ENCODE results near the gene TNRC18. TPM values are rescaled to one million over a fixed set of nuclear protein-coding genes. Genes with fewer than 3 reads are reported as not detected.
"Not testable (repeated sequence)": the region's sequence is repeated elsewhere in the genome, so short reads cannot be mapped to it uniquely, and the experiment has no call there.

TNRC18 gene
- total and polyA plus RNA-seq, 4 experiments from 2014 or later = 0.11 to 48.9 (median 24.5) TPM

- no peaks in the 10 kb centered on the region for H3K27me3 ChIP-seq (ENCODE audit: insufficient read depth, low read length)
- H3K9me3 Mint-ChIP-seq = peaks cover 0 to 2% (median 0%) of the 10 kb centered on the region in 8 donors
- no peak for DNase-seq
- no peak overlapping the region for H3K27ac Mint-ChIP-seq
- intact Hi-C loops (cut with micrococcal nuclease) = no loop called here
- H3K4me3 ChIP-seq (ENCODE audit: low read length in 2 of 2) = no peak overlapping the region
- no peaks in the 10 kb centered on the region for H3K4me1 Mint-ChIP-seq
- no peaks in the 10 kb centered on the region for H3K9me3 ChIP-seq (ENCODE audit: control insufficient read depth in 1 of 2, low read length in 2 of 2)
- POLR2A ChIA-PET (ENCODE audit: partially characterized antibody) = no interaction called here
- no peak overlapping the region for H3K4me3 Mint-ChIP-seq
- no peaks in the 10 kb centered on the region for H3K4me1 ChIP-seq (ENCODE audit: insufficient read depth, low read length)
- no peaks in the 10 kb centered on the region for H3K36me3 Mint-ChIP-seq
- no peak overlapping the region for H3K27ac ChIP-seq (ENCODE audit: low read depth, low read length)
- peaks cover 5 to 11% of the 10 kb centered on the region in 2 donors for H3K27me3 Mint-ChIP-seq
- CTCF ChIA-PET (ENCODE audit: partially characterized antibody) = interaction anchor here (0.9 kb wide), 1 partner anchor 25 kb away, joined by 3 read pairs; no protein-coding TSS in a partner anchor
- no peaks in the 10 kb centered on the region for H3K36me3 ChIP-seq (ENCODE audit: insufficient read depth, low read length)
Measured at GRCh38 chr7:5265320-5266190, 158.1 kb downstream of the TNRC18 start.

GRCh38 chr7:5263066-5263465 is 160.6 kb downstream of the TNRC18 start:
- H3K4me1 ChIP-seq (ENCODE audit: insufficient read depth, low read length); H3K27ac Mint-ChIP-seq; H3K4me3 Mint-ChIP-seq; intact Hi-C loops (cut with micrococcal nuclease); H3K27me3 Mint-ChIP-seq; H3K9me3 ChIP-seq (ENCODE audit: control insufficient read depth in 1 of 2, low read length in 2 of 2); POLR2A ChIA-PET (ENCODE audit: partially characterized antibody); H3K27me3 ChIP-seq (ENCODE audit: insufficient read depth, low read length); DNase-seq; H3K9me3 Mint-ChIP-seq; CTCF ChIA-PET (ENCODE audit: partially characterized antibody); H3K36me3 ChIP-seq (ENCODE audit: insufficient read depth, low read length); H3K4me1 Mint-ChIP-seq; H3K36me3 Mint-ChIP-seq; H3K27ac ChIP-seq (ENCODE audit: low read depth, low read length); H3K4me3 ChIP-seq (ENCODE audit: low read length in 2 of 2): not testable (repeated sequence)

DNA sequence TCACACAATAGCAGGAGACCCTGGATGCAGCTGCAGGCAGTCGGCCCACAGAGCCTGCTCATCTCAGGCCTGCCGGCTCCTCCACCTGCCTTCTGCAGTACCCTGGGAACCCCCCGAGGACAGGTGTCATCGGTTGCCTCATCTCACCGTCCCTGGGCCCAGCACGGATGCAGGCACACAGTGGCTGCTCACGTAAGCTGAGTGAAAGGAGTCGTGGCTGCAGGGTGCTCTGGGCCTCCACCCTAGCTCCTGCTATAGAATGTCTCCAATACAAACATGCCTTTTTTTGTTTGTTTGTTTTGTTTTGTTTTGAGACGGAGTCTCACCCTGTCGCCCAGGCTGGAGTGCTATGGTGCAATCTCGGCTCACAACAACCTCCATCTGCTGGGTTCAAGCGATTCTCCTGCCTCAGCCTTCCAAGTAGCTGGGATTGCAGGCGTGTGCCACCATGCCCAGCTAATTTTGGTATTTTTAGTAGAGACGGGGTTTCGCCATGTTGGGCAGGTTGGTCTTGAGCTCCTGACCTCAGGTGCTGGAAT is 163.0 kb downstream of the TNRC18 start:
- H3K4me3 ChIP-seq (ENCODE audit: low read length in 2 of 2); H3K27ac ChIP-seq (ENCODE audit: low read depth, low read length); H3K9me3 ChIP-seq (ENCODE audit: control insufficient read depth in 1 of 2, low read length in 2 of 2); H3K27me3 Mint-ChIP-seq; H3K36me3 Mint-ChIP-seq; H3K4me3 Mint-ChIP-seq; intact Hi-C loops (cut with micrococcal nuclease); H3K27me3 ChIP-seq (ENCODE audit: insufficient read depth, low read length); H3K4me1 Mint-ChIP-seq; DNase-seq; CTCF ChIA-PET (ENCODE audit: partially characterized antibody); H3K36me3 ChIP-seq (ENCODE audit: insufficient read depth, low read length); H3K9me3 Mint-ChIP-seq; POLR2A ChIA-PET (ENCODE audit: partially characterized antibody); H3K27ac Mint-ChIP-seq; H3K4me1 ChIP-seq (ENCODE audit: insufficient read depth, low read length): not testable (repeated sequence)

Other genes with a start within 250 kb of the TNRC18 start
- gene WIPI2, start 233.6 kb downstream of the TNRC18 start, total RNA-seq = 10 to 100 TPM; 78.6 to 78.8 TPM
- 10 to 100 TPM; 82.1 to 91.1 TPM for gene WIPI2, start 233.6 kb downstream of the TNRC18 start, polyA plus RNA-seq
- gene SLC29A4, start 140.9 kb downstream of the TNRC18 start, total RNA-seq = under 1 TPM; 0.36 to 0.76 TPM
- under 1 TPM; 0.50 to 0.82 TPM for gene SLC29A4, start 140.9 kb downstream of the TNRC18 start, polyA plus RNA-seq
- 10 to 100 TPM; 10.8 to 10.9 TPM for gene FBXL18, start 90.0 kb upstream of the TNRC18 start, total RNA-seq
- 1 to 10 TPM in 1 of 2 donors, under 1 TPM in 1; 0.34 to 2.1 TPM for gene FBXL18, start 90.0 kb upstream of the TNRC18 start, polyA plus RNA-seq
- 1,000 to 10,000 TPM; 2,333 to 2,422 TPM for gene ACTB, start 106.8 kb upstream of the TNRC18 start, total RNA-seq
- over 10,000 TPM; 12,401 to 16,420 TPM for gene ACTB, start 106.8 kb upstream of the TNRC18 start, polyA plus RNA-seq
- gene FSCN1, start 169.0 kb upstream of the TNRC18 start, total RNA-seq = 1 to 10 TPM; 1.0 to 1.3 TPM
- gene FSCN1, start 169.0 kb upstream of the TNRC18 start, polyA plus RNA-seq = under 1 TPM; 0.14 to 0.53 TPM

Measured in CD4-positive, alpha-beta memory T cell (primary cell).